LNCAP (cell line): ENCODE results near the gene OR4C46.

Source experiments
- CTCF ChIP-seq: fragments of 450-650 bp; IDR thresholded peaks from 2 replicates; pipeline ENCODE4 v1.5.1; 2017; ENCODE audit warnings: mild to moderate bottlenecking

OR4C46 gene

GRCh38 chr11:54603898-54604297, at the start of gene OR4C46:
OR4C46 (minus strand) TSS chr11:54603998; CDS start chr11:54603998, 0 bp downstream.
- TF ChIP-seq CTCF: no peak

- TF ChIP-seq CTCF: no peak
Observed at GRCh38 chr11:54558919-54559318, 44.9 kb downstream of the OR4C46 start.

- TF ChIP-seq CTCF: no peak
Observed at GRCh38 chr11:54558407-54558806, 45.4 kb downstream of the OR4C46 start.
